ENCODE measurements around the gene CPPED1. TPM values are rescaled to one million over a fixed set of nuclear protein-coding genes. Genes with fewer than 3 reads are reported as not detected.

Gene CPPED1
- polyA plus RNA-seq, 3 donors = 100 to 292 (median 259) TPM

GRCh38 chr16:12769525-12769924 lies 34.2 kb downstream of the CPPED1 start:
- no peaks in the 10 kb centered on the region for H3K4me1 ChIP-seq (ENCODE audit: control insufficient read depth in 1 of 2, insufficient read depth in 2 of 2, low read length in 2 of 2)
- no peak overlapping the region for H2AFZ ChIP-seq (ENCODE audit: insufficient read depth, low read depth, low read length, poor library complexity, severe bottlenecking)
- intact Hi-C loops (cut with micrococcal nuclease) = no loop called here
- no peaks in the 10 kb centered on the region for H3K27me3 ChIP-seq (ENCODE audit: control insufficient read depth in 2 of 2, insufficient read depth in 2 of 2, low read length in 2 of 2)
- H3K27ac Mint-ChIP-seq = no peak overlapping the region
- H3K4me3 ChIP-seq (replicated peaks in 1 of 3; ENCODE audit: low read depth in 2 of 3, low read length in 3 of 3) = no peak overlapping the region
- H3K9me3 Mint-ChIP-seq = peaks cover 0 to 1% (median 0%) of the 10 kb centered on the region in 7 donors
- H4K20me1 ChIP-seq (ENCODE audit: insufficient read depth, low read length) = peaks cover 100% of the 10 kb centered on the region
- H3K36me3 Mint-ChIP-seq = peaks cover 31 to 79% of the 10 kb centered on the region in 2 donors
- no peak for TF ChIP-seq CTCF (IDR thresholded peaks at IDR 0.05)
- no peak overlapping the region for H3K4me3 Mint-ChIP-seq
- 98% methylated on average over 6 of the region's 7 CpGs for WGBS (ENCODE audit: insufficient coverage)
- H3K36me3 ChIP-seq (replicated peaks in 1 of 2; ENCODE audit: control insufficient read depth in 1 of 2, insufficient read depth in 2 of 2, low read length in 2 of 2) = peaks cover 47 to 88% of the 10 kb centered on the region in 2 donors
- H3K9me3 ChIP-seq (replicated peaks in 1 of 2; ENCODE audit: control insufficient read depth in 1 of 2, insufficient read depth in 1 of 2, low read length in 2 of 2) = no peaks in the 10 kb centered on the region
- H3K79me2 ChIP-seq (ENCODE audit: insufficient read depth, low read length) = peaks cover 79% of the 10 kb centered on the region
- no peak overlapping the region for H3K4me2 ChIP-seq (replicated peaks; ENCODE audit: extremely low read depth, low read length, poor library complexity, severe bottlenecking)
- DNase-seq = no peak
- no peak overlapping the region for H3K27ac ChIP-seq (ENCODE audit: low read depth in 1 of 2, low read length in 2 of 2)
- H3K9ac ChIP-seq (ENCODE audit: insufficient read depth, low read length, poor library complexity, severe bottlenecking) = no peak overlapping the region
- H3K27me3 Mint-ChIP-seq (ENCODE audit: low read depth in 3 of 3) = no peaks in the 10 kb centered on the region
- peaks cover 7% of the 10 kb centered on the region for H3K4me1 Mint-ChIP-seq

- Mint-ChIP-seq H3K27me3 (ENCODE audit: low read depth in 3 of 3) (no peaks in the 10 kb centered on the region), H3K9me3 (peaks cover 0 to 1% (median 0%) of the 10 kb centered on the region in 7 donors), H3K36me3 (peaks cover 26 to 72% of the 10 kb centered on the region in 2 donors), H3K27ac (peak overlapping the region in 3 of 7 donors; percentile 2 to 46 (median 17)), H3K4me1 (peaks cover 7% of the 10 kb centered on the region), H3K4me3 (no peak overlapping the region)
- Histone ChIP-seq H3K27me3 (ENCODE audit: control insufficient read depth in 2 of 2, insufficient read depth in 2 of 2, low read length in 2 of 2) (no peaks in the 10 kb centered on the region), H3K4me2 (replicated peaks; ENCODE audit: extremely low read depth, low read length, poor library complexity, severe bottlenecking) (no peak overlapping the region), H3K9ac (ENCODE audit: insufficient read depth, low read length, poor library complexity, severe bottlenecking) (no peak overlapping the region), H3K79me2 (ENCODE audit: insufficient read depth, low read length) (peaks cover 82% of the 10 kb centered on the region), H3K4me3 (replicated peaks in 1 of 3; ENCODE audit: low read depth in 2 of 3, low read length in 3 of 3) (no peak overlapping the region), H3K36me3 (replicated peaks in 1 of 2; ENCODE audit: control insufficient read depth in 1 of 2, insufficient read depth in 2 of 2, low read length in 2 of 2) (peaks cover 36 to 81% of the 10 kb centered on the region in 2 donors), H2AFZ (ENCODE audit: insufficient read depth, low read depth, low read length, poor library complexity, severe bottlenecking) (no peak overlapping the region), H3K9me3 (replicated peaks in 1 of 2; ENCODE audit: control insufficient read depth in 1 of 2, insufficient read depth in 1 of 2, low read length in 2 of 2) (no peaks in the 10 kb centered on the region), H3K4me1 (ENCODE audit: control insufficient read depth in 1 of 2, insufficient read depth in 2 of 2, low read length in 2 of 2) (no peaks in the 10 kb centered on the region), H4K20me1 (ENCODE audit: insufficient read depth, low read length) (peaks cover 100% of the 10 kb centered on the region), H3K27ac (ENCODE audit: low read depth in 1 of 2, low read length in 2 of 2) (no peak overlapping the region)
- TF ChIP-seq CTCF (IDR thresholded peaks at IDR 0.05) = no peak
- intact Hi-C loops (cut with micrococcal nuclease) = no loop called here
- no peak for DNase-seq
- WGBS (ENCODE audit: insufficient coverage) = no CpG with 5 or more reads among the region's 6 CpGs
Observed at GRCh38 chr16:12767897-12768296, 35.8 kb downstream of the CPPED1 start.
